Stimulated activated CD8-positive, alpha-beta memory T cell treated with anti-CD3 and anti-CD28 coated beads, Interleukin-12 subunit alpha, Interleukin-12 subunit beta, amount 100 ng/mL, for 24 hours (primary cell): Measurements from ENCODE around the gene TBX6.
"Not testable (repeated sequence)": the region's sequence is repeated elsewhere in the genome, so short reads cannot be mapped to it uniquely, and the experiment has no call there.

Experiments used
- DNase-seq: peaks from one replicate; pipeline ENCODE4 v3.0.0-alpha.2; 2020; ENCODE audit errors: extremely low read depth

Gene TBX6

GRCh38 chr16:30065943-30066760 is 25.6 kb downstream of the TBX6 start:
- no peak for DNase-seq

GRCh38 chr16:30065102-30065942 is 26.4 kb downstream of the TBX6 start, which contains the start of gene ALDOA:
TSS of gene ALDOA (plus strand) at chr16:30065760. CDS start at chr16:30066898, 1,138 bp downstream.
- peak; percentile 85 for DNase-seq

- no peak for DNase-seq
Measured at GRCh38 chr16:30064729-30065101, 27.0 kb downstream of the TBX6 start.

- DNase-seq: no peak
Measured at GRCh38 chr16:30063893-30064728, 27.6 kb downstream of the TBX6 start.

GRCh38 chr16:30063278-30063892 is 28.3 kb downstream of the TBX6 start:
- DNase-seq: no peak

- DNase-seq: no peak
Measured at GRCh38 chr16:30060836-30061554, 30.7 kb downstream of the TBX6 start.

GRCh38 chr16:30060346-30060745 is 31.4 kb downstream of the TBX6 start:
- DNase-seq: no peak

- DNase-seq: no peak
Measured at GRCh38 chr16:30054959-30055553, 36.7 kb downstream of the TBX6 start.

GRCh38 chr16:30054451-30054850 is 37.3 kb downstream of the TBX6 start:
- DNase-seq: no peak

GRCh38 chr16:30053376-30054015 is 38.2 kb downstream of the TBX6 start:
- DNase-seq: no peak

GRCh38 chr16:30052671-30053372 is 38.9 kb downstream of the TBX6 start:
- peak; percentile 78 for DNase-seq

GRCh38 chr16:30051518-30051917 is 40.2 kb downstream of the TBX6 start:
- DNase-seq: no peak

- no peak for DNase-seq
Measured at GRCh38 chr16:30049871-30050270, 41.9 kb downstream of the TBX6 start.

- DNase-seq: no peak
Measured at GRCh38 chr16:30046588-30046987, 45.1 kb downstream of the TBX6 start.

GRCh38 chr16:30046178-30046577 is 45.5 kb downstream of the TBX6 start:
- no peak for DNase-seq

GRCh38 chr16:30041841-30042240 is 49.9 kb downstream of the TBX6 start:
- DNase-seq: no peak

GRCh38 chr16:30040690-30041089 is 51.0 kb downstream of the TBX6 start:
- not testable (repeated sequence) for DNase-seq

- no peak for DNase-seq
Measured at GRCh38 chr16:30040221-30040620, 51.5 kb downstream of the TBX6 start.
